HepG2 (cell line): Measurements from ENCODE around the gene NAALADL1. TPM values are rescaled to one million over a fixed set of nuclear protein-coding genes. Genes with fewer than 3 reads are reported as not detected.

Experiments
- ADNP ChIP-seq: sonication (generic); formaldehyde crosslinking; IDR thresholded peaks from 2 replicates; pipeline ENCODE4 v1.4.0; 2020; ENCODE audit warnings: missing genetic modification reagents
- E2F1 ChIP-seq: sonication (generic); formaldehyde crosslinking; IDR thresholded peaks from 2 replicates; pipeline ENCODE4 v1.5.0; 2020; ENCODE audit warnings: missing genetic modification reagents
- FOXJ3 ChIP-seq: sonication (generic); formaldehyde crosslinking; IDR thresholded peaks from 2 replicates; pipeline ENCODE4 v1.4.0; 2020; ENCODE audit warnings: missing genetic modification reagents, mild to moderate bottlenecking, borderline replicate concordance
- FOXO1 ChIP-seq: sonication (generic); formaldehyde crosslinking; IDR thresholded peaks from 2 replicates; pipeline ENCODE4 v1.4.0; 2020; ENCODE audit warnings: missing genetic modification reagents
- GABPA ChIP-seq, 2 experiments: IDR thresholded peaks; 2 replicates each; pipeline ENCODE4 v1.6.1; 2011 to 2016; ENCODE audit warnings: low read depth in 2 of 2, low read length in 1 of 2, missing biosample characterization in 1 of 2, missing genetic modification characterization in 1 of 2
- NONO ChIP-seq, 2 experiments: fragments of 450-650 bp in 1 of 2; sonication (generic) in 1 of 2; formaldehyde crosslinking in 1 of 2; IDR thresholded peaks in 1 of 2; conservative IDR thresholded peaks in 1 of 2; 2 replicates each; pipeline versions ENCODE4 v1.6.1 to v1.8.0; 2017 to 2022; ENCODE audit warnings: mild to moderate bottlenecking in 1 of 2, missing genetic modification reagents in 1 of 2, moderate library complexity in 1 of 2
- NR2F2 ChIP-seq: IDR thresholded peaks from 2 replicates; pipeline ENCODE4 v1.6.1; 2012; ENCODE audit warnings: low read depth, inconsistent platforms, borderline replicate concordance
- PAWR ChIP-seq: sonication (generic); formaldehyde crosslinking; IDR thresholded peaks from 2 replicates; pipeline ENCODE4 v1.4.0; 2020; ENCODE audit warnings: missing genetic modification reagents, mild to moderate bottlenecking, borderline replicate concordance
- RARA ChIP-seq: IDR thresholded peaks from 2 replicates; pipeline ENCODE4 v1.6.1; 2016; ENCODE audit warnings: missing genetic modification reagents, missing compliant biosample characterization
- SNAI1 ChIP-seq: sonication (generic); formaldehyde crosslinking; IDR thresholded peaks from 2 replicates; pipeline ENCODE4 v1.5.0; 2020; ENCODE audit warnings: mild to moderate bottlenecking, missing genetic modification reagents, borderline replicate concordance
- SP5 ChIP-seq: IDR thresholded peaks from 2 replicates; pipeline ENCODE4 v1.6.1; 2016; ENCODE audit warnings: low read depth, borderline replicate concordance
- SRSF4 ChIP-seq: fragments of 200-400 bp; formaldehyde crosslinking; IDR thresholded peaks from one replicate; pipeline ENCODE4 v1.6.1; 2018; ENCODE audit warnings: mild to moderate bottlenecking, low read depth, low read length, moderate library complexity; ENCODE audit not compliant: poor library complexity, severe bottlenecking
- SRSF9 ChIP-seq: fragments of 200-400 bp; formaldehyde crosslinking; IDR thresholded peaks from 2 replicates; pipeline ENCODE4 v1.6.1; 2018; ENCODE audit warnings: borderline replicate concordance, mild to moderate bottlenecking, low read depth, low read length; ENCODE audit not compliant: insufficient read depth, poor library complexity, severe bottlenecking
- ZBTB25 ChIP-seq: IDR thresholded peaks from 2 replicates; pipeline ENCODE4 v1.6.1; 2018; ENCODE audit warnings: missing genetic modification reagents
- ZC3H4 ChIP-seq: sonication (generic); formaldehyde crosslinking; IDR thresholded peaks from 2 replicates; pipeline ENCODE4 v1.4.0; 2020; ENCODE audit warnings: missing genetic modification reagents, borderline replicate concordance
- ZNF263 ChIP-seq: sonication (generic); formaldehyde crosslinking; IDR thresholded peaks from 2 replicates; pipeline ENCODE4 v1.4.0; 2020; ENCODE audit warnings: missing genetic modification reagents
- ZNF383 ChIP-seq: sonication (generic); formaldehyde crosslinking; IDR thresholded peaks from 2 replicates; pipeline ENCODE4 v1.4.0; 2020; ENCODE audit warnings: missing genetic modification reagents, mild to moderate bottlenecking, borderline replicate concordance
- ZNF598 ChIP-seq: sonication (generic); formaldehyde crosslinking; IDR thresholded peaks from 2 replicates; pipeline ENCODE4 v1.5.1; 2020; ENCODE audit warnings: mild to moderate bottlenecking, missing genetic modification reagents, borderline replicate concordance
- ZNF713 ChIP-seq: sonication (generic); formaldehyde crosslinking; IDR thresholded peaks from 2 replicates; pipeline ENCODE4 v1.4.0; 2020; ENCODE audit warnings: mild to moderate bottlenecking, missing genetic modification reagents
- ZNF724P ChIP-seq: sonication (generic); formaldehyde crosslinking; IDR thresholded peaks from 2 replicates; pipeline ENCODE4 v1.8.0; 2022; ENCODE audit warnings: missing genetic modification reagents, borderline replicate concordance
- ZSCAN31 ChIP-seq: sonication (generic); formaldehyde crosslinking; IDR thresholded peaks from 2 replicates; pipeline ENCODE4 v1.5.0; 2020; ENCODE audit warnings: low read depth, mild to moderate bottlenecking, missing genetic modification reagents
- polyA plus RNA-seq, 8 experiments: library from polyadenylated mRNA; depleted of rRNA in 3 of 8; stranded (reverse) in 7 of 8; unstranded in 1 of 8; fragments of >200 nt; fragmentation: Illumina TruSeq in 4 of 8; extraction: Trizol in 4 of 8; gene quantifications; 2 replicates each; pipeline versions ENCODE4 v1.2.1 to v1.2.3, GENCODE V29; 2011 to 2016; ENCODE audit warnings: low read depth in 4 of 8, missing spikeins in 1 of 8, mixed read lengths in 1 of 8; ENCODE audit not compliant: insufficient read depth in 1 of 8
- total RNA-seq, 5 experiments: library from RNA; depleted of rRNA; stranded (reverse); fragments of >200 nt; fragmentation: Illumina TruSeq; extraction: Trizol; gene quantifications; 2 replicates each; pipeline ENCODE4 v1.2.3, GENCODE V29; 2016; ENCODE audit warnings: low read depth in 1 of 5
- TF ChIP-seq, protein P1 (sequence below): sonication (generic); formaldehyde crosslinking; IDR thresholded peaks from 2 replicates; pipeline ENCODE4 v1.4.0; 2020; ENCODE audit warnings: missing genetic modification reagents, mild to moderate bottlenecking, borderline replicate concordance
- TF ChIP-seq, protein P2 (sequence below): sonication (generic); IDR thresholded peaks from 2 replicates; pipeline ENCODE4 v1.6.1; 2016; ENCODE audit warnings: low read depth, borderline replicate concordance

NAALADL1 gene
- total and polyA plus RNA-seq, 2 of the 13 experiments (the other 11 are each of a cell fraction or from before 2014, with no cell fraction given), result 9.3 to 33.9 TPM

- TF ChIP-seq NONO (IDR thresholded peaks at IDR 0.05), result no peak
- TF ChIP-seq NONO (CRISPR knock-in tag; conservative IDR thresholded peaks at IDR 0.05), result peak; percentile 61
- peak; percentile 27; the same call in 1 of the 2 replicates for TF ChIP-seq SNAI1 (CRISPR knock-in tag)
- TF ChIP-seq RARA (CRISPR knock-in tag), result no peak; the same call in 1 of the 2 replicates
- TF ChIP-seq SRSF4, result no peak
- TF ChIP-seq PAWR (CRISPR knock-in tag), result no peak
- peak; percentile 89 for TF ChIP-seq ZNF383 (CRISPR knock-in tag)
- TF ChIP-seq, protein P1, sequence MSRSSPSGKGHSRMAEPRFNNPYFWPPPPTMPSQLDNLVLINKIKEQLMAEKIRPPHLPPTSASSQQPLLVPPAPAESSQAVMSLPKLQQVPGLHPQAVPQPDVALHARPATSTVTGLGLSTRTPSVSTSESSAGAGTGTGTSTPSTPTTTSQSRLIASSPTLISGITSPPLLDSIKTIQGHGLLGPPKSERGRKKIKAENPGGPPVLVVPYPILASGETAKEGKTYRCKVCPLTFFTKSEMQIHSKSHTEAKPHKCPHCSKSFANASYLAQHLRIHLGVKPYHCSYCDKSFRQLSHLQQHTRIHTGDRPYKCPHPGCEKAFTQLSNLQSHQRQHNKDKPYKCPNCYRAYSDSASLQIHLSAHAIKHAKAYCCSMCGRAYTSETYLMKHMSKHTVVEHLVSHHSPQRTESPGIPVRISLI (CRISPR knock-in tag), result peak; percentile 37; the same call in 1 of the 2 replicates
- TF ChIP-seq ZC3H4, result no peak
- no peak for TF ChIP-seq FOXO1
- no peak for TF ChIP-seq SP5 (CRISPR knock-in tag)
- TF ChIP-seq, protein P2, sequence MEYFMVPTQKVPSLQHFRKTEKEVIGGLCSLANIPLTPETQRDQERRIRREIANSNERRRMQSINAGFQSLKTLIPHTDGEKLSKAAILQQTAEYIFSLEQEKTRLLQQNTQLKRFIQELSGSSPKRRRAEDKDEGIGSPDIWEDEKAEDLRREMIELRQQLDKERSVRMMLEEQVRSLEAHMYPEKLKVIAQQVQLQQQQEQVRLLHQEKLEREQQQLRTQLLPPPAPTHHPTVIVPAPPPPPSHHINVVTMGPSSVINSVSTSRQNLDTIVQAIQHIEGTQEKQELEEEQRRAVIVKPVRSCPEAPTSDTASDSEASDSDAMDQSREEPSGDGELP, result peak; percentile 72; the same call in 1 of the 2 replicates
- TF ChIP-seq SRSF9, result no peak
- TF ChIP-seq ZNF713, result no peak
- peak; percentile 45; the same call in 1 of the 2 replicates for TF ChIP-seq ZNF263 (CRISPR knock-in tag)
- TF ChIP-seq ZBTB25 (CRISPR knock-in tag), result peak; percentile 83
- peak; percentile 63; the same call in 1 of the 2 replicates for TF ChIP-seq ZSCAN31 (CRISPR knock-in tag)
- TF ChIP-seq FOXJ3 (CRISPR knock-in tag), result no peak
- peak; percentile 37; the same call in 1 of the 2 replicates for TF ChIP-seq ZNF724P (CRISPR knock-in tag)
- TF ChIP-seq ADNP (CRISPR knock-in tag), result no peak
- TF ChIP-seq NR2F2, result no peak; the same call in 1 of the 2 replicates
- no peak for TF ChIP-seq ZNF598
- TF ChIP-seq E2F1 (CRISPR knock-in tag), result peak; percentile 73; the same call in 1 of the 2 replicates
- TF ChIP-seq GABPA (IDR thresholded peaks at IDR 0.05; ENCODE audit: low read depth, low read length), result peak; percentile 36; the same call in 1 of the 2 replicates
- TF ChIP-seq GABPA (CRISPR knock-in tag; IDR thresholded peaks at IDR 0.05; ENCODE audit: low read depth), result peak; percentile 44
Measured at GRCh38 chr11:65013888-65014725, 44.2 kb downstream of the NAALADL1 start, which contains the start of gene ARL2 (continued).
